ELF-1 (cell line): Measurements from ENCODE around the gene WBP1.
"Not testable (repeated sequence)": the region's sequence is repeated elsewhere in the genome, so short reads cannot be mapped to it uniquely, and the experiment has no call there.

Experiments used
- DNase-seq: peaks from one replicate; pipeline ENCODE4 v3.0.0-alpha.2; 2016; ENCODE audit warnings: low read depth, low spot score

WBP1 gene

GRCh38 chr2:74427551-74427950, 30.7 kb upstream of the WBP1 start:
- no peak for DNase-seq

GRCh38 chr2:74428675-74429074, 29.6 kb upstream of the WBP1 start:
- no peak for DNase-seq

- DNase-seq: no peak
Measured at GRCh38 chr2:74429487-74430451, 28.5 kb upstream of the WBP1 start.

GRCh38 chr2:74430502-74430901, 27.7 kb upstream of the WBP1 start:
- DNase-seq: no peak

GRCh38 chr2:74436111-74436805, 22.0 kb upstream of the WBP1 start:
- DNase-seq: no peak

GRCh38 chr2:74436848-74437695, 21.2 kb upstream of the WBP1 start:
- DNase-seq: no peak

- DNase-seq: no peak
Measured at GRCh38 chr2:74438248-74438647, 20.0 kb upstream of the WBP1 start.

GRCh38 chr2:74439373-74439772, 18.9 kb upstream of the WBP1 start:
- no peak for DNase-seq

- peak; percentile 52 for DNase-seq
Measured at GRCh38 chr2:74439803-74440377, 18.3 kb upstream of the WBP1 start.

- peak; percentile 93 for DNase-seq
Measured at GRCh38 chr2:74440378-74441169, 17.7 kb upstream of the WBP1 start.

- DNase-seq: no peak
Measured at GRCh38 chr2:74441170-74441689, 17.0 kb upstream of the WBP1 start.

- peak; percentile 91 for DNase-seq
Measured at GRCh38 chr2:74441690-74442482, 16.4 kb upstream of the WBP1 start, which contains the start of gene RTKN. Gene RTKN (minus strand): TSS chr2:74441937. CDS start chr2:74441816, 121 bp downstream.

- DNase-seq: not testable (repeated sequence)
Measured at GRCh38 chr2:74442483-74443297, 15.5 kb upstream of the WBP1 start.

GRCh38 chr2:74444498-74445318, 13.5 kb upstream of the WBP1 start:
- DNase-seq: no peak

- no peak for DNase-seq
Measured at GRCh38 chr2:74447230-74447999, 10.8 kb upstream of the WBP1 start.

- no peak for DNase-seq
Measured at GRCh38 chr2:74448771-74449170, 9.5 kb upstream of the WBP1 start.
